ENCODE results near the gene CCDC183. TPM values are rescaled to one million over a fixed set of nuclear protein-coding genes. Genes with fewer than 3 reads are reported as not detected.

Gene CCDC183
- total RNA-seq, 1 donor from 2014 or later, result 0.84 TPM

- Mint-ChIP-seq H3K4me1 (ENCODE audit: low read depth, unreplicated experiment) (no peaks in the 10 kb centered on the region), H3K4me3 (ENCODE audit: unreplicated experiment) (no peak overlapping the region), H3K27me3 (ENCODE audit: low read depth, unreplicated experiment) (no peaks in the 10 kb centered on the region), H3K9me3 (ENCODE audit: unreplicated experiment) (no peaks in the 10 kb centered on the region), H3K36me3 (ENCODE audit: low read depth, unreplicated experiment) (peaks cover 6% of the 10 kb centered on the region), H3K27ac (ENCODE audit: unreplicated experiment) (no peak overlapping the region)
- Histone ChIP-seq H4K20me1 (ENCODE audit: insufficient read depth, low read length) (peaks cover 29% of the 10 kb centered on the region), H3K27me3 (ENCODE audit: insufficient read depth, low read length) (no peaks in the 10 kb centered on the region), H3K27ac (ENCODE audit: low read depth, low read length) (no peak overlapping the region), H3K9me3 (ENCODE audit: insufficient read depth, low read depth, low read length) (no peaks in the 10 kb centered on the region), H3K79me2 (ENCODE audit: insufficient read depth, low read length) (peaks cover 24% of the 10 kb centered on the region), H3K4me2 (ENCODE audit: low read length) (no peak overlapping the region), H3K4me1 (ENCODE audit: insufficient read depth, low read length) (peaks cover 8% of the 10 kb centered on the region), H3K9ac (ENCODE audit: low read length) (no peak overlapping the region), H3K4me3 (ENCODE audit: insufficient read depth, low read depth, low read length) (no peak overlapping the region), H3K36me3 (ENCODE audit: insufficient read depth, low read length) (peaks cover 4% of the 10 kb centered on the region), H2AFZ (ENCODE audit: low read depth, low read length) (no peak overlapping the region)
- DNase-seq (ENCODE audit: low read depth) (no peak), FAIRE-seq (no peak)
- TF ChIP-seq CTCF (IDR thresholded peaks at IDR 0.05; ENCODE audit: insufficient read depth, low read depth, low read length) (no peak), EZH2 (IDR thresholded peaks at IDR 0.05; ENCODE audit: insufficient read depth, low read length) (no peak)
Observed at GRCh38 chr9:136826188-136826541, 30.0 kb downstream of the CCDC183 start.

- no peaks in the 10 kb centered on the region for H3K4me1 ChIP-seq (ENCODE audit: insufficient read depth, low read length)
- no peak overlapping the region for H2AFZ ChIP-seq (ENCODE audit: low read depth, low read length)
- H3K9me3 ChIP-seq (ENCODE audit: insufficient read depth, low read depth, low read length), result no peaks in the 10 kb centered on the region
- Mint-ChIP-seq H3K4me1 (ENCODE audit: low read depth, unreplicated experiment) (no peaks in the 10 kb centered on the region), H3K36me3 (ENCODE audit: low read depth, unreplicated experiment) (peaks cover 6% of the 10 kb centered on the region), H3K27ac (ENCODE audit: unreplicated experiment) (no peak overlapping the region), H3K27me3 (ENCODE audit: low read depth, unreplicated experiment) (no peaks in the 10 kb centered on the region), H3K4me3 (ENCODE audit: unreplicated experiment) (no peak overlapping the region), H3K9me3 (ENCODE audit: unreplicated experiment) (no peaks in the 10 kb centered on the region)
- H3K4me2 ChIP-seq (ENCODE audit: low read length), result no peak overlapping the region
- peaks cover 4% of the 10 kb centered on the region for H3K36me3 ChIP-seq (ENCODE audit: insufficient read depth, low read length)
- DNase-seq (ENCODE audit: low read depth), result no peak
- no peaks in the 10 kb centered on the region for H3K27me3 ChIP-seq (ENCODE audit: insufficient read depth, low read length)
- no peak overlapping the region for H3K27ac ChIP-seq (ENCODE audit: low read depth, low read length)
- H3K79me2 ChIP-seq (ENCODE audit: insufficient read depth, low read length), result peaks cover 16% of the 10 kb centered on the region
- FAIRE-seq, result no peak
- no peak overlapping the region for H3K4me3 ChIP-seq (ENCODE audit: insufficient read depth, low read depth, low read length)
- H3K9ac ChIP-seq (ENCODE audit: low read length), result no peak overlapping the region
- peaks cover 25% of the 10 kb centered on the region for H4K20me1 ChIP-seq (ENCODE audit: insufficient read depth, low read length)
- TF ChIP-seq EZH2 (IDR thresholded peaks at IDR 0.05; ENCODE audit: insufficient read depth, low read length) (no peak), CTCF (IDR thresholded peaks at IDR 0.05; ENCODE audit: insufficient read depth, low read depth, low read length) (no peak)
Observed at GRCh38 chr9:136826703-136827582, 30.8 kb downstream of the CCDC183 start.

Data from astrocyte (in vitro differentiated cells and primary cell).